AG10803 (cell line): Measurements from ENCODE around the gene SLC1A4.
A peak's percentile ranks its signal among the peaks of the same experiment; 100 is the strongest.
"Not testable (repeated sequence)": the region's sequence is repeated elsewhere in the genome, so short reads cannot be mapped to it uniquely, and the experiment has no call there.

Experiments used
- DNase-seq: peaks from one replicate; pipeline ENCODE4 v3.0.0; 2010; ENCODE audit warnings: low read depth
- H3K4me3 ChIP-seq: 2 replicates; pipeline ENCODE4 v1.5.1; 2011; ENCODE audit warnings: mild to moderate bottlenecking, low read length, control low read depth
- TF ChIP-seq, protein P1 (sequence below): conservative IDR thresholded peaks from 2 replicates; pipeline ENCODE4 v1.5.1; 2011; ENCODE audit warnings: mild to moderate bottlenecking, low read length, control low read depth, inconsistent platforms

Gene SLC1A4

DNA sequence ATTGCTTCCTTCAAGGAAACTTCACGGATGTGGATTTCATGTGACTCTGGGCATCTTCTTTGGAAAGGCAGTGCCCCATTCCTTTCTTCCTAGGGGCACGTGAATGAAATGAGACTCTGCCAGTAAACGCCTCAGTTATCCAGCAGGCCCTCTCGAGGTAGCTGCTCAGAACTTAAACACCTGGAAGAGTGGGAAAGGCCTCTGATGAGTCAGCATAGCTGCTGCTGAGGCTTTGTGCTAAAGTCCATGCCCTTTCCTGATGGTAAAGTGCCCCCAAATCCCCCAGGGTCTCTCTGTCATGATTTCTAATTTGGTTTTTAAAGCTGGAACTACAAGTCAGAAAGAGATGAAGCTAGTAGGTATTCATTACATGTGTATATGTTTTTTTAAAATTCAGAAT, 3.8 kb downstream of the SLC1A4 start:
- no peak overlapping the region for H3K4me3 ChIP-seq
- TF ChIP-seq, protein P1, sequence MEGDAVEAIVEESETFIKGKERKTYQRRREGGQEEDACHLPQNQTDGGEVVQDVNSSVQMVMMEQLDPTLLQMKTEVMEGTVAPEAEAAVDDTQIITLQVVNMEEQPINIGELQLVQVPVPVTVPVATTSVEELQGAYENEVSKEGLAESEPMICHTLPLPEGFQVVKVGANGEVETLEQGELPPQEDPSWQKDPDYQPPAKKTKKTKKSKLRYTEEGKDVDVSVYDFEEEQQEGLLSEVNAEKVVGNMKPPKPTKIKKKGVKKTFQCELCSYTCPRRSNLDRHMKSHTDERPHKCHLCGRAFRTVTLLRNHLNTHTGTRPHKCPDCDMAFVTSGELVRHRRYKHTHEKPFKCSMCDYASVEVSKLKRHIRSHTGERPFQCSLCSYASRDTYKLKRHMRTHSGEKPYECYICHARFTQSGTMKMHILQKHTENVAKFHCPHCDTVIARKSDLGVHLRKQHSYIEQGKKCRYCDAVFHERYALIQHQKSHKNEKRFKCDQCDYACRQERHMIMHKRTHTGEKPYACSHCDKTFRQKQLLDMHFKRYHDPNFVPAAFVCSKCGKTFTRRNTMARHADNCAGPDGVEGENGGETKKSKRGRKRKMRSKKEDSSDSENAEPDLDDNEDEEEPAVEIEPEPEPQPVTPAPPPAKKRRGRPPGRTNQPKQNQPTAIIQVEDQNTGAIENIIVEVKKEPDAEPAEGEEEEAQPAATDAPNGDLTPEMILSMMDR: no peak
- no peak for DNase-seq

DNA sequence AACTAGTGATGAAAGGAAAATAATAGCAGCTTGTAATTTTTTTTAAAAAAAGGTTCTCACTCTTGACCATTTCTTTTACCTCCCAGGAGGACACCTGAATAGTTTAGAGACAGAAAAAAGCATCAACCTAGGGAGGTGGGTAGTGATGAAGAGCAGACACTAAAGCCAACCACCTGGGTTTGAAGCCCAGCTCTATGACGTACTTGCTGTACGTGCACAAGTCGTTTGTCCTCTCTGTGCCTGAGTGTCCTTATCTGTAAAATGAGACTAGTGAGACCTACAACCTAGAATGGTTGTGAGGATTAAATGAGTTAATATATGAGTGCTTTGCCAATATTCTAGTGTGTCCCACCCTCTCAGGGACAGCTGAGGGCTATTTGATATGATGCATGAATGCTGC, 5.8 kb downstream of the SLC1A4 start:
- H3K4me3 ChIP-seq: no peak overlapping the region
- DNase-seq: no peak
- TF ChIP-seq, protein P1: no peak

DNA sequence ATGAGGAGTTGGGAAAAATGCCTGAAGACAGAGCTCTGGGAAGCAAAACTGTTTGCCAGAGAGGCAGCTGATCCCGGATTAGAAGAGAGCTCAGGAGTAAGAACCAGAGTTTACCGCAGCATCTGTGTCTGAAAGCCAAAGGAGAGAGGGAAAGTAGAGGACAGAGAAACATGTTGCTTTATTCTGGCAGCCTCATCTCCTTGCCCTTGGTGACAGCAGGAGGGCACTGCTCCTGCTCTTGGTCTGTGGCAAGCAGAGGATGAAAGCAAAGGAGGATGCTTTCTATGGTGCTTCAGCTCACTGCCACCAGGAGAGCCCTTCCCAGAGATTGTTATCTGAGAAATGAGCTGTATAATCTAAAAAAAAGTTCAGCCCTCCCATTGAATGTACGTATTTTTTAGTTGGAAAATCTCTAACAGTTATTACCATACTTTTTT, 7.7 kb downstream of the SLC1A4 start:
- TF ChIP-seq, protein P1: no peak
- H3K4me3 ChIP-seq: no peak overlapping the region
- no peak for DNase-seq

DNA sequence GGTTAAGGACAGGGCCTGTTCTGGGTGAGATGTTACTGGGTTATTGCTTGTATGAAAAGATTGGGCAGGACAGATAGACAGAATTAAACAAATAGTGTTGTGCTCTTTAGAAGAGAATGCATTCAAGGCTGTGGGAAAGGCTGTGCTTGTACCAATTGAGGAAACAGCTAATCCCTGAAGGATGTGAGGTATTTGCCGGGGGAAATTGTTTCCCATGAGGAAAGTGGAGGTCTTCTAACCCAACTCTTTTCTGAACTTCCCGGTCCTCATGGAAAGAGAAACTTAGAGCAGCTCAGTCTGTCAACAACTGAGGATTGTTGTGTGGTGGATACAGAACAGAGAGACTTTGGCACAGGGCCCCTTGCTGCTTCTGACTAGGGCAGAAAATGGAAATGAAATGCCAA, 9.5 kb downstream of the SLC1A4 start:
- DNase-seq: peak; percentile 74
- H3K4me3 ChIP-seq: no peak overlapping the region
- TF ChIP-seq, protein P1: no peak

DNA sequence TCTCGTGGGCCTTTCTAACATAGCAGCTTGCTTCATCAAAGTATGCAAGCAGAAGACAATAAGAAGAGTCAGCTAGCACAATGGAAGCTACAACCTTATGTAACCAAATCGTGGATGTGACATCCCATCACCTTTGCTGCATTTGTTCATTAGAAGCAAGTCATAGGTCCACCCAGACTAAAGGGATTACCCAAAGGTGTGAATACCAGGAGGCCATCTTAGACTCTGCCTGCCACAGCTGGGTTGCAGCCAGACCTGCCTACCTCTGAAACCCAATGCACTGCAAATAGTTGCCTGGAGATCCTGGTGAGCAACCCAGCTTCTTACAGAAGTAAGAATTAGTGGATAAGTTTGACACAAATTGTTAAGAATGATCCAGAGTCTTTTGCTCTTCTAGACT, 10.6 kb downstream of the SLC1A4 start:
- no peak overlapping the region for H3K4me3 ChIP-seq
- DNase-seq: no peak
- TF ChIP-seq, protein P1: no peak

DNA sequence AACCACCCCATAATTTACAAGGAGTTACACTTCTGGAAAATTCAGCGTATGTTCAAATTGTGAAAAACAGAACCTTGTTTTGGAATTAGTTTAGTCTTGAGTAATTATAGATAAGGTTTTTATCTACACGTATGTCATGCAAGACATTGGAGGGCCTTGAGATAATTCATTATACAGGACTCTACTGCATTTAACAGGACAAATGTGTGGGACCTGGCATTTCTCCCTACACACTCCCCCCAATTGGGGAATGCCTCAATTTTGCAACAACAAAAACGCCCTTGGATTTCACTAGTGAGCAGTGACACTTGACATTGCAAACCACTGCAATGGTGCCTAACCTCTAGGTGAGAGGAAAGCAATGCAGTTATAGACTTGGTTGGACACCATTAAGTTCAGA, 11.4 kb downstream of the SLC1A4 start:
- TF ChIP-seq, protein P1: no peak
- H3K4me3 ChIP-seq: no peak overlapping the region
- DNase-seq: no peak

DNA sequence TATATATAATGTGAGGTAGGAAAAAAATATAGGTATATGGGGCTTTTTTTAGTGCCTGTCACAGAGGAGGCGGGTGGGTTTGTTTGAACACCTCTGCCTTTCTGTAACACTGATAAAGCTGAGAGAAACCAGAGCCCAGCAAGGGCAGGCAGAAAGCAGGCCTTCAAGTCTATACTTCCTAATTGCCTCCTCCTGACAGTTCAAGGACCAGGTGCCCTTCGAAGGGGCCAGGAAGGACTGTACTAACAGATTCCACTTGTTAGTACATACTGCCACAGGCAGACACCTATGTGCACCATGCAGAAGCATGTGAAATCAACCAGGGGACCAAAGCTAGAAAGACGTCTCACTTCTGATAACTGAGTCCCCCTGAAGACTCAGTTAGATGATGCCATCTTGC, 13.8 kb downstream of the SLC1A4 start:
- TF ChIP-seq, protein P1: no peak
- no peak for DNase-seq

DNA sequence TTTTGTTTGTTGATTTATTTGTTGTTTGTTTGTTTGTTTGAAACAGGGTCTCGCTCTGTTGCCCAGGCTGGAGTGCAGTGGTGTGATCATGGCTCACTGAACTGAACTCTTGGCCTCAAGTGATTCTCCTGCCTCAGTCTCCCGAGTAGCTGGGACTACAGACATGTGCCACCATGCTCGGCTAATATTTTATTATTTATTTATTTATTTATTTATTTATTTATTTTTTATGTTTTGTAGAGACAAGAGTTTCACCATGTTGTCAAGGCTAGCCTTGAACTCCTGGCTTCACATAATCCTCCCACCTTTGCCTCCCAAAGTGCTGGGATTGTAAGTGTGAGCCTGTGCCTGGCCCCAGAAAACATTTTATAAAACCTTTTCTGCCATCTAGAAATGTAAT, 15.0 kb downstream of the SLC1A4 start:
- not testable (repeated sequence) for DNase-seq, H3K4me3 ChIP-seq

More for the DNA sequence above, 13.8 kb downstream of the SLC1A4 start:
- no peak overlapping the region for H3K4me3 ChIP-seq
